Right atrium auricular region (tissue), 2 donors: ENCODE data around the gene THSD4. TPM values are rescaled to one million over a fixed set of nuclear protein-coding genes. Genes with fewer than 3 reads are reported as not detected.

Source experiments
- DNase-seq: peaks from one replicate; pipeline ENCODE4 v3.0.0-alpha.2; 2019; ENCODE audit warnings: low spot score
- H3K27ac ChIP-seq, 2 donors: fragments of 200-600 bp; sonication (generic); 1 replicate in 1 of 2; 2 replicates in 1 of 2; pipeline ENCODE4 v1.5.1; 2016 to 2019
- H3K27me3 ChIP-seq, 2 donors: fragments of 200-600 bp; sonication (generic); one replicate each; pipeline versions ENCODE4 v1.5.1 to v1.6.0; 2017 to 2019
- H3K36me3 ChIP-seq: fragments of 200-600 bp; sonication (generic); one replicate; pipeline ENCODE4 v1.5.1; 2016
- H3K4me1 ChIP-seq, 2 donors: fragments of 200-600 bp; sonication (generic); one replicate each; pipeline versions ENCODE4 v1.5.1 to v1.6.0; 2017 to 2019
- H3K4me3 ChIP-seq, 2 donors: fragments of 200-600 bp; sonication (generic); 1 replicate in 1 of 2; 2 replicates in 1 of 2; pipeline ENCODE4 v1.5.1; 2017 to 2019; ENCODE audit warnings: mild to moderate bottlenecking in 1 of 2, moderate library complexity in 1 of 2
- H3K9me3 ChIP-seq, 2 donors: fragments of 200-600 bp; sonication (generic); one replicate each; pipeline ENCODE4 v1.5.1; 2019
- CTCF ChIP-seq, 2 donors: fragments of 200-600 bp; sonication (generic); IDR thresholded peaks; one replicate each; pipeline ENCODE4 v1.5.1; 2019; ENCODE audit warnings: antibody characterized with exemption in 2 of 2
- total RNA-seq, 2 donors: library from RNA; depleted of rRNA; stranded (reverse); fragments of >200 nt; gene quantifications; one replicate each; pipeline ENCODE4 v1.1.0, GENCODE V29; 2016

THSD4 gene
- total RNA-seq, 2 donors from 2014 or later, result 41.2 to 85.3 TPM

GRCh38 chr15:71281256-71281655, 166.0 kb downstream of the THSD4 start:
- Histone ChIP-seq H3K27ac (no peak overlapping the region), H3K9me3 (no peaks in the 10 kb centered on the region), H3K4me1 (peaks cover 0 to 19% of the 10 kb centered on the region in 2 donors)

GRCh38 chr15:71282076-71282475, 166.8 kb downstream of the THSD4 start:
- no peak for DNase-seq
- Histone ChIP-seq H3K36me3 (no peaks in the 10 kb centered on the region), H3K9me3 (no peaks in the 10 kb centered on the region), H3K4me1 (peaks cover 0 to 19% of the 10 kb centered on the region in 2 donors), H3K27me3 (no peaks in the 10 kb centered on the region), H3K27ac (peak overlapping the region; percentile 4 to 55), H3K4me3 (no peak overlapping the region)
- no peak for TF ChIP-seq CTCF (IDR thresholded peaks at IDR 0.05)

More at GRCh38 chr15:71281256-71281655, 166.0 kb downstream of the THSD4 start:
- TF ChIP-seq CTCF (IDR thresholded peaks at IDR 0.05), result no peak
- Histone ChIP-seq H3K27me3 (no peaks in the 10 kb centered on the region), H3K36me3 (no peaks in the 10 kb centered on the region), H3K4me3 (no peak overlapping the region)
- no peak for DNase-seq

GRCh38 chr15:71288348-71288955, 173.2 kb downstream of the THSD4 start:
- Histone ChIP-seq H3K27ac (no peak overlapping the region), H3K4me1 (peaks cover 0 to 21% of the 10 kb centered on the region in 2 donors), H3K9me3 (no peaks in the 10 kb centered on the region), H3K4me3 (no peak overlapping the region), H3K36me3 (no peaks in the 10 kb centered on the region), H3K27me3 (no peaks in the 10 kb centered on the region)
- TF ChIP-seq CTCF (IDR thresholded peaks at IDR 0.05), result no peak
- no peak for DNase-seq

- Histone ChIP-seq H3K4me1 (peaks cover 0 to 22% of the 10 kb centered on the region in 2 donors), H3K27ac (peak overlapping the region in 1 of 2 donors; percentile 8)
- TF ChIP-seq CTCF (IDR thresholded peaks at IDR 0.05), result no peak
Observed at GRCh38 chr15:71290002-71290401, 174.7 kb downstream of the THSD4 start.

GRCh38 chr15:71290881-71291635, 175.8 kb downstream of the THSD4 start:
- H3K27ac ChIP-seq, result no peak overlapping the region

More at GRCh38 chr15:71290002-71290401, 174.7 kb downstream of the THSD4 start:
- H3K36me3 ChIP-seq, result no peaks in the 10 kb centered on the region
- H3K27me3 ChIP-seq, result no peaks in the 10 kb centered on the region
- H3K4me3 ChIP-seq, result no peak overlapping the region
- H3K9me3 ChIP-seq, result no peaks in the 10 kb centered on the region
- no peak for DNase-seq

More at GRCh38 chr15:71290881-71291635, 175.8 kb downstream of the THSD4 start:
- Histone ChIP-seq H3K36me3 (no peaks in the 10 kb centered on the region), H3K27me3 (no peaks in the 10 kb centered on the region), H3K4me3 (no peak overlapping the region), H3K4me1 (peaks cover 0 to 31% of the 10 kb centered on the region in 2 donors), H3K9me3 (no peaks in the 10 kb centered on the region)
- DNase-seq, result no peak
- no peak for TF ChIP-seq CTCF (IDR thresholded peaks at IDR 0.05)
